OCI-LY3 (cell line): Measurements from ENCODE around the gene GRIN2A.

Experiments used
- H2AFZ ChIP-seq: fragments of 200-600, 300-600 bp; shearing (Covaris generic); 2 replicates; pipeline ENCODE4 v1.6.0; 2014; ENCODE audit warnings: antibody characterized with exemption, low read depth, low read length
- H3K27ac ChIP-seq: fragments of 200-600, 300-600 bp; sonication (generic); 2 replicates; pipeline ENCODE4 v1.5.1; 2014; ENCODE audit warnings: mild to moderate bottlenecking, low read length, moderate library complexity, mixed read lengths
- H3K27me3 ChIP-seq: fragments of 200-600, 300-600 bp; sonication (generic); 2 replicates; pipeline ENCODE4 v1.6.1; 2014; ENCODE audit warnings: low read depth, low read length, mixed read lengths
- H3K36me3 ChIP-seq: fragments of 200-600, 300-600 bp; sonication (generic); replicated peaks from 2 replicates; pipeline ENCODE3; 2014; ENCODE audit warnings: low read depth, low read length, mixed read lengths
- H3K4me1 ChIP-seq: fragments of 300-600, 200-600 bp; sonication (generic); 2 replicates; pipeline ENCODE4 v1.6.1; 2014; ENCODE audit warnings: low read length, mixed read lengths
- H3K4me2 ChIP-seq: fragments of 200-600, 300-600 bp; sonication (generic); 2 replicates; pipeline ENCODE4 v1.6.1; 2014; ENCODE audit warnings: low read length, mixed read lengths
- H3K4me3 ChIP-seq: fragments of 300-600, 200-600 bp; sonication (generic); 2 replicates; pipeline ENCODE4 v1.5.1; 2014; ENCODE audit warnings: antibody characterized with exemption, mild to moderate bottlenecking, low read length, moderate library complexity
- H3K79me2 ChIP-seq: fragments of 300-600, 200-600 bp; shearing (Covaris generic); 2 replicates; pipeline ENCODE4 v1.6.1; 2014; ENCODE audit warnings: mild to moderate bottlenecking, low read length, mixed read lengths
- H3K9ac ChIP-seq: fragments of 300-600, 200-600 bp; shearing (Covaris generic); 2 replicates; pipeline ENCODE4 v1.6.0; 2014; ENCODE audit warnings: mild to moderate bottlenecking, low read length, moderate library complexity
- H3K9me3 ChIP-seq: fragments of 200-600, 300-600 bp; shearing (Covaris generic); 2 replicates; pipeline ENCODE4 v1.6.1; 2014; ENCODE audit warnings: low read length, mixed read lengths; ENCODE audit not compliant: insufficient read depth
- H4K20me1 ChIP-seq: fragments of 200-600, 300-600 bp; sonication (generic); 2 replicates; pipeline ENCODE4 v1.6.1; 2016; ENCODE audit warnings: low read length, mixed read lengths; ENCODE audit not compliant: insufficient read depth
- CTCF ChIP-seq: fragments of 200-600, 300-600 bp; sonication (generic); IDR thresholded peaks from 2 replicates; pipeline ENCODE4 v1.5.1; 2014; ENCODE audit warnings: antibody characterized with exemption, low read length, low read depth
- EZH2phosphoT487 ChIP-seq: fragments of 200-600 bp; shearing (Covaris generic); IDR thresholded peaks from 2 replicates; pipeline ENCODE4 v1.6.1; 2018; ENCODE audit warnings: antibody characterized with exemption, mixed run types, low read depth

GRIN2A gene

GRCh38 chr16:10200637-10201586 is 18.7 kb upstream of the GRIN2A start:
- no peak overlapping the region for H3K27ac ChIP-seq
- H3K4me2 ChIP-seq, result no peak overlapping the region
- H3K27me3 ChIP-seq, result no peaks in the 10 kb centered on the region
- no peaks in the 10 kb centered on the region for H4K20me1 ChIP-seq
- no peak overlapping the region for H2AFZ ChIP-seq
- H3K79me2 ChIP-seq, result no peaks in the 10 kb centered on the region
- H3K4me3 ChIP-seq, result no peak overlapping the region
- TF ChIP-seq EZH2phosphoT487, result no peak
- TF ChIP-seq CTCF, result no peak
- no peaks in the 10 kb centered on the region; the same call in 1 of the 2 replicates for H3K9me3 ChIP-seq
- no peak overlapping the region for H3K9ac ChIP-seq
- no peaks in the 10 kb centered on the region for H3K36me3 ChIP-seq
- no peaks in the 10 kb centered on the region for H3K4me1 ChIP-seq

DNA sequence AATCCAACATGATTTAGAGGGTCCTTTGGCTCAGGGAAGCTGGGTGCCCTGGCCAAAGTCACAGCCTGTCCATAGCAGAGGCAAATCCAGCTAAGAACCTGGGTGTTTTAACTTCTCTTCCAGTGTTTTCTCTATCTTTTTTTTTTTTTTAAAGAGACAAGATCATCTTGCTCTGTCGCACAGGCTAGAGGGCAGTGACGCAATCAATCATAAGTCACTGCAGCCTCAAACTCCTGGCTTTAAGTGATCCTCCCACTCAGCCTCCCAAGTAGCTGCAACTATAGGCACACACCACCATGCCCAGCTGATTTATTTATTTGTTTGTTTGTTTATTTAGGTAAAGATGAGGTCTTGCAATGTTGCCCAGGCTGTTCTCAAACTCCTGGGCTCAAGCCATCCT is 14.8 kb upstream of the GRIN2A start:
- no peaks in the 10 kb centered on the region for H4K20me1 ChIP-seq
- no peak overlapping the region for H3K27ac ChIP-seq
- H2AFZ ChIP-seq, result no peak overlapping the region
- no peak overlapping the region for H3K4me3 ChIP-seq
- H3K27me3 ChIP-seq, result no peaks in the 10 kb centered on the region; the same call in 1 of the 2 replicates
- no peaks in the 10 kb centered on the region for H3K36me3 ChIP-seq
- H3K4me1 ChIP-seq, result no peaks in the 10 kb centered on the region
- TF ChIP-seq CTCF, result no peak
- TF ChIP-seq EZH2phosphoT487, result no peak
- no peaks in the 10 kb centered on the region for H3K9me3 ChIP-seq
- H3K4me2 ChIP-seq, result no peak overlapping the region
- no peak overlapping the region for H3K9ac ChIP-seq
- no peaks in the 10 kb centered on the region for H3K79me2 ChIP-seq

GRCh38 chr16:10191096-10191495 is 8.9 kb upstream of the GRIN2A start:
- no peak for TF ChIP-seq CTCF
- no peak for TF ChIP-seq EZH2phosphoT487
- H3K9ac ChIP-seq, result no peak overlapping the region
- H3K9me3 ChIP-seq, result no peaks in the 10 kb centered on the region
- H4K20me1 ChIP-seq, result no peaks in the 10 kb centered on the region
- no peaks in the 10 kb centered on the region for H3K4me1 ChIP-seq
- H3K79me2 ChIP-seq, result no peaks in the 10 kb centered on the region
- H2AFZ ChIP-seq, result no peak overlapping the region
- H3K27ac ChIP-seq, result no peak overlapping the region
- H3K4me3 ChIP-seq, result no peak overlapping the region
- no peaks in the 10 kb centered on the region for H3K36me3 ChIP-seq
- H3K27me3 ChIP-seq, result no peaks in the 10 kb centered on the region; the same call in 1 of the 2 replicates
- H3K4me2 ChIP-seq, result no peak overlapping the region

GRCh38 chr16:10189861-10190390 is 7.7 kb upstream of the GRIN2A start:
- Histone ChIP-seq H2AFZ (no peak overlapping the region), H3K27me3 (no peaks in the 10 kb centered on the region; the same call in 1 of the 2 replicates), H3K9me3 (no peaks in the 10 kb centered on the region), H3K4me2 (no peak overlapping the region), H3K79me2 (no peaks in the 10 kb centered on the region), H4K20me1 (no peaks in the 10 kb centered on the region), H3K4me1 (no peaks in the 10 kb centered on the region), H3K27ac (no peak overlapping the region), H3K36me3 (no peaks in the 10 kb centered on the region), H3K9ac (no peak overlapping the region), H3K4me3 (no peak overlapping the region)
- TF ChIP-seq EZH2phosphoT487 (no peak), CTCF (no peak)
